Glomerular visceral epithelial cell (primary cell): ENCODE measurements around the gene CLECL1.

Experiments used
- DNase-seq: peaks from one replicate; pipeline ENCODE4 v3.0.0-alpha.2; 2016; ENCODE audit errors: extremely low spot score

Gene CLECL1

GRCh38 chr12:9732921-9733461 is at the start of gene CLECL1:
TSS of gene CLECL1 (minus strand) at chr12:9733097.
- DNase-seq, result no peak

GRCh38 chr12:9781360-9781759 is 48.5 kb upstream of the CLECL1 start:
- DNase-seq, result no peak

GRCh38 chr12:9779209-9779608 is 46.3 kb upstream of the CLECL1 start:
- DNase-seq, result no peak

GRCh38 chr12:9776781-9777180 is 43.9 kb upstream of the CLECL1 start:
- no peak for DNase-seq

- DNase-seq, result no peak
These were observed 40.5 kb upstream of the CLECL1 start for GRCh38 chr12:9773216-9773877.

GRCh38 chr12:9763025-9763424 is 30.1 kb upstream of the CLECL1 start:
- no peak for DNase-seq

- no peak for DNase-seq
These were observed 29.5 kb upstream of the CLECL1 start for GRCh38 chr12:9762369-9762768.

- DNase-seq, result no peak
These were observed 28.5 kb upstream of the CLECL1 start for GRCh38 chr12:9761419-9761781.

GRCh38 chr12:9760699-9761418 is 28.0 kb upstream of the CLECL1 start, which contains the start of gene CD69:
TSS of gene CD69 (minus strand) at chr12:9760901. CDS start at chr12:9760820, 81 bp downstream.
- peak; percentile 42 for DNase-seq

GRCh38 chr12:9760120-9760519 is 27.2 kb upstream of the CLECL1 start:
- DNase-seq, result no peak

- no peak for DNase-seq
These were observed 26.8 kb upstream of the CLECL1 start for GRCh38 chr12:9759694-9760093.

GRCh38 chr12:9758119-9758518 is 25.2 kb upstream of the CLECL1 start:
- DNase-seq, result no peak

- no peak for DNase-seq
These were observed 24.6 kb upstream of the CLECL1 start for GRCh38 chr12:9757433-9758025.

- no peak for DNase-seq
These were observed 23.8 kb upstream of the CLECL1 start for GRCh38 chr12:9756706-9757105.

GRCh38 chr12:9756170-9756569 is 23.3 kb upstream of the CLECL1 start:
- DNase-seq, result no peak

- DNase-seq, result no peak
These were observed 22.7 kb upstream of the CLECL1 start for GRCh38 chr12:9755567-9755966.

- DNase-seq, result no peak
These were observed 22.1 kb upstream of the CLECL1 start for GRCh38 chr12:9755035-9755434.

- DNase-seq, result no peak
These were observed 21.4 kb upstream of the CLECL1 start for GRCh38 chr12:9754099-9754927.

GRCh38 chr12:9753498-9753897 is 20.6 kb upstream of the CLECL1 start:
- no peak for DNase-seq

- DNase-seq, result no peak
These were observed 20.2 kb upstream of the CLECL1 start for GRCh38 chr12:9753073-9753472.

- DNase-seq, result no peak
These were observed 19.4 kb upstream of the CLECL1 start for GRCh38 chr12:9752145-9752933.
